GM11168 (cell line): ENCODE measurements around the gene TRMU.

Source experiments
- in situ Hi-C: fragments of 300-500 bp; cut with MboI; formaldehyde crosslinking; loops from one replicate; pipeline ENCODE4 v1.12.0; 2022; ENCODE audit warnings: low sequenced_read_pairs; ENCODE audit not compliant: unreplicated experiment

TRMU gene

DNA sequence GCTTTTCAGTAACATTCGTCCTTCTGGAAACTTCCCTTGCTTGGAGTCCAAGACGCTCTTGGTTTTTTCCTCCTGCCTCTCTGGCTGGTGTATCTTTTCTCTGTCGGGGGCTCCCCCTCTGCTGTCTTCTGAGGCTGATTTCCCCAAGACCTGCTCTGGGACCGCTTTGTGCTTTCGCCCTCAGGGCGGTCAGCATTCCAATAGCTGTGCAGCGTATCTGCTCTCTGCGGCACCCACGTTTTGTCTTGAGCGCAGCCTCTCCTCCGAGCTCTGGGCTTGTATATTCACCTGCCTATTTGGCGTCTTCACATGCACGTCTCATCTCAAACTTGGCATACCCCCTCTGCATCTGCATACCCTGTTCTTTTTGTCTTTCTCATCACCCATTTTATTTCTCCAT, 36.4 kb upstream of the TRMU start:
- in situ Hi-C loops: loop anchor here (5.0 kb wide), 1 partner anchor 167 kb away; no protein-coding TSS in a partner anchor

DNA sequence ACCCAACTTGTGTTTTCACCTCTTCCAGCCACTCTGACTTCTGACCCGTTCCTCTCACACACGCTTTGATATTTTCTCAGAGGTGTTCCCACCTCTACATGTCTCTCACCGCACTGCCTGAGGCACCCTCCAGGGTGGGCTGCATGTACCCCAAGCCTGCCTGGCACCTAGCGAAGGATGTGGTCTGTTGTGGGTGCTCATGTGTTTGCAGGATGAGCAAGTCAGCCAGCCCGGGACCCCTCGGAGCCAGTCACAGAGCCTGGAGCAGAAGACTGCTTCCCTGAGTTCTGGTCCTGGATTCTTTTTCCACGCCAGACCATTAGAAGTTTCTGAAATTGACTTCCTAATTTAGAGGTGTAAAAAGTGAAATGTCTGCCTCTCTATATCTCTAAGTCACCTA, 35.0 kb upstream of the TRMU start:
- in situ Hi-C loops: no loop called here

DNA sequence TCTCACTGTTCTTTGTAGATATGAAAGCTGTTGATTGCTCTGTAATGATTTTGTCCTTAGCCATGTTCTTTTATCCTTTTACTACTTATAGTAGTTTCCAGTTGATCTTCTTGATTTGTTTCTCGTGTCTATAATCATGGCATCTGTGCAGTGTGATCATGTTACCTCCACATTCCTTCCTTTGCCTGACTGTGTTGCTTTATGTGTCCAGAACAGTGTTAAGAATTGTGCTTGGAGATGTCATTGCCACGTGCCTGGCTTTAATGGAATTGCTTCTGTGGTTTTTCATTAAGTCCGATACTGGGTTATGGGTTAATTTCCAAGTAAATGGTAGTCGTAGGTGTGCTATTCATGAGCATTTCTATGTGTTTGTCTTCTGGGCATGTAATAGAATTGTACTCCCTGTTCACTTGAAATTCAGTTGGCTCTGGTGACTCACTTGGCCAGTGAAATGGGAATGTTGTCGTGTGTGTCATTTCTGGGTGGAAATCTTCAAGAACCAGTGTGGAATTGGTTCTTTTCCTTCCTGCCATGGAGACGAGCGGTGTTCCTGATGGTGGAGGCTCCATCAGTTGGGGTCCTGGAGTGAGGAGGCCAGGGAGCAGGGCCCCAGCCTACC, 32.1 kb upstream of the TRMU start:
- in situ Hi-C loops: no loop called here

DNA sequence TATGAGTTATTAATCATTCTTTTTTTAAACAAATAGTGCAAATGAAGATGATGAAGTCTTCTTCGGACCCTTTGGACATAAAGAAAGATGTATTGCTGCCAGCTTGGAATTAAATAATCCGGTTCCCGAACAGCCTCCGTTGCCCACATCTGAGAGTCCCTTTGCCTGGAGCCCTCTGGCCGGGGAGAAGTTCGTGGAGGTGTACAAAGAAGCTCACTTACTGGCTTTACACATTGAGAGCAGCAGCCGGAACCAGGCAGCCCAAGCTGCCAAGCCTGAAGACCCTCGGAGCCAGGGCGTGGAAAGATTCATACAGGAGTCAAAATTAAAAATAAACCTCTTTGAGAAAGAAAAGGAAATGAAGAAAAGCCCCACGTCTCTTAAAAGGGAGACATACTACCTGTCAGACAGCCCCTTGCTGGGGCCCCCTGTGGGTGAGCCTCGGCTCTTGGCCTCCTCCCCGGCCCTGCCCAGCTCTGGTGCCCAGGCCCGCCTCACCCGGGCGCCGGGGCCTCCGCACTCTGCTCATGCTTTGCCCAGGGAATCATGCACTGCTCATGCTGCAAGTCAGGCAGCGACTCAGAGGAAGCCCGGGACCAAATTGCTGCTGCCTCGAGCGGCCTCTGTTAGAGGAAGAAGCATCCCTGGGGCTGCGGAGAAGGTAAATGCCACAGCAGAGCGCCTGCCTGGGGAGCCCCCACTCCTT, 27.1 kb upstream of the TRMU start:
- in situ Hi-C loops: no loop called here

DNA sequence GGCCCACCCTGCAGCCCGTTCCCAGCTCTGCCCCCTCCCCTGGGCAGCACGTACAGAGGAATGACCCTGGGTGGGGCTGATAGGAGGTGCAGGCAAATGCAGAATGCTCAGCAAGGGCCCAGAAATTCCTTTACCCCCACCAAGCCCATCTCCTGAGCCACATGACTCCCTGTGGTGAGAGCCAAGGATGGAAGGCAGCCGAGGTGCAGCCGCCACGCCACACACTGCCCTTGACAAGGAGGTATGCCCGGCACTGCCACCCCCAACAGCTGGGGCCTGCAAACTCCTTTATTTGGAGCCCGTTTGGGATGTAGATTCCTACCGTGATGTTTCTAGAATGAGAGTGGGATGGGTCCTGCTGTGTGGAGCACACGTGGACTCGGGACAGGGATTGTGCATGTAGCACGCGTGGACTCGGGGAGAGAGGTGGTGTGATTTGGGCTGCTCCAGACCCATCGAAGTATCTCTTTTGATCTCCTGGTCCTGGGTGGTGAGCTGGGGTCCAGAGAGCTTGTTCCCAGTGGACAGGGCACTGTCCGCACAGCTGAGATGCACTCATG, 25.9 kb upstream of the TRMU start:
- in situ Hi-C loops: loop anchor here (10.0 kb wide), 1 partner anchor 305 kb away; no protein-coding TSS in a partner anchor

DNA sequence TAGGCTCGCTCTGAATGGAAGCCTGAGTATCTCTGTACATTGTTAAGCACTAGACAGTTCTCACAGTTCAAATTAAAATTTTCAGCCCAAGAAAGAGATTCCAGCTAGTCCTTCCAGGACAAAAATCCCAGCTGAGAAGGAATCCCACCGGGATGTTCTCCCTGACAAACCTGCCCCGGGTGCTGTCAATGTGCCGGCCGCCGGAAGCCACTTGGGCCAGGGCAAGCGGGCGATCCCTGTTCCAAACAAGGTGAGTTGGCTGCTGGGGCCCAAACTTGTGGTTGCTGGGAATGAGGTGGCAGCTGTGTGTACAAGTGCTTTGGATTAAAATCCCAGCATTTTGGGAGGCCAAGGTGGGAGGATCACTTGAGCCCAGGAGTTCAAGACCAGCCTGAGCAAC, 23.5 kb upstream of the TRMU start:
- in situ Hi-C loops: loop anchor here (10.0 kb wide), 1 partner anchor 307 kb away; no protein-coding TSS in a partner anchor

DNA sequence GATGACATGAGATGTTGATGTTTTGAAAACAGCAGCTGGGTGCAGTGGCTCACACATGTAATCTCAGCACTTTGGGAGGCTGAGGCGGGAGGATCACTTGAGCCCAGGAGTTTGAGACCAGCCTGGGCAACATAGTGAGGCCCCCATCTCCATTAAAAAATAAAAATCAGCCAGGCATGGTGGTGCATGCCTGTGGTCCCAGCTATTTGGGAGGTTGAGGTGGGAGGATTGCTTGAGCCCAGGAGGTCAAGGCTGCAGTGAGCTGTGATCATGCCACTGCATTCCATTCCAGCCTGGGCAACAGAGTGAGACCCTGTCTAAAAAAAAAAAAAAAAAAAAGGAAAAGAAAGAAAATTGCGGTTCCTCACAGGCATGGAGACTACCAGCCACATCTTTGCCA, 22.7 kb upstream of the TRMU start:
- in situ Hi-C loops: loop anchor here (10.0 kb wide), 1 partner anchor 308 kb away; no protein-coding TSS in a partner anchor

DNA sequence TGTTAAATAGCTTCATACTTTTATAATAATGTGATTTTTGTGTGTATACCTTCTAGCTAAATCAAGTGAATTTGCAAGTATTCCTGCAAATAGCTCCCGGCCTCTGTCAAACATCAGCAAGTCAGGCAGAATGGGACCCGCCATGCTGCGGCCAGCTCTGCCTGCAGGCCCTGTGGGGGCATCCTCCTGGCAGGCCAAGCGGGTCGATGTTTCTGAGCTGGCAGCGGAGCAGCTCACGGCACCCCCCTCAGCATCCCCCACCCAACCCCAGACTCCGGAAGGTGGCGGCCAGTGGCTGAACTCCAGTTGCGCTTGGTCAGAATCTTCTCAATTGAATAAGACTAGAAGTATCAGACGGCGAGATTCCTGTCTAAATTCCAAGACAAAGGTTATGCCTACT, 19.5 kb upstream of the TRMU start:
- in situ Hi-C loops: loop anchor here (10.0 kb wide), 1 partner anchor 311 kb away; no protein-coding TSS in a partner anchor

DNA sequence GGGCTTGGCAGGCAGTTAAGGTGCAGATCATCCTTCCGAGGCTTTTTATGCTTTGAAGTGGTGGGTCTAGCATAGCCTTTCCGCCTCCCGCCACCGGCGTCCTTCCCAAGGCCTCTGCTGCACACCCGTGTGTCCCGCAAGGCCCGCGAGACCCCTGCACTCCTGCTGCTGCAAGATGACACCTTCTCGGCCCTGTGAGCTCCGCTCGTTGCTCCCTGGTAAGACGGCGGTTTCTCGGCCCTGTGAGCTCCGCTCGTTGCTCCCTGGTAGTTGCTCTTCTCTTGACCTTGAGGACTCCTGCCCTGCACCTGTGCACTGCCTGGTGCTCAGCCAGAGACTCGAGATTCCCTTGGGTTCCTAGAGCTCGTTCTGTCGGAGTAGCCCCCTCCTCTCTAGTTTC, 17.9 kb upstream of the TRMU start:
- in situ Hi-C loops: loop anchor here (10.0 kb wide), 1 partner anchor 313 kb away; no protein-coding TSS in a partner anchor

DNA sequence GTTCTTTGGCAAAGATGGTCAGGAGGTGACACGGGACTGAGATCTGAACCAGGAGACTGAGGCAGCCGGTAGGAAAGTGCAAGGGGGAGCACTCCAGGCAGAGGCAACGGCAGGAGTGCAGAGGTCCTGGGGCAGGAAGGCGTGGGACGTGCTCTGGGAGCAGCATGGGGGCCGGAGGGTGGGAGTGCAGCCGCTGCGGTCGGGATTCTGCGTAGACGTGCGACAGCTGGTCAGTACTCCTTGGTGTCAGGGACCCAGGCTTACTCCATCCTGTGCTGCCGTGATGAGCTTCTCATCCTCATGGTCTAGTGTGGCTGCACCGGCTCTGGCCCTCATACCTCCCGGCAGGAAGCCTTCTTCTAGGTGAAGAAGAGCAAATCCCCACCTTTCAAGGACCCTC, 16.9 kb upstream of the TRMU start:
- in situ Hi-C loops: loop anchor here (10.0 kb wide), 1 partner anchor 314 kb away; no protein-coding TSS in a partner anchor

DNA sequence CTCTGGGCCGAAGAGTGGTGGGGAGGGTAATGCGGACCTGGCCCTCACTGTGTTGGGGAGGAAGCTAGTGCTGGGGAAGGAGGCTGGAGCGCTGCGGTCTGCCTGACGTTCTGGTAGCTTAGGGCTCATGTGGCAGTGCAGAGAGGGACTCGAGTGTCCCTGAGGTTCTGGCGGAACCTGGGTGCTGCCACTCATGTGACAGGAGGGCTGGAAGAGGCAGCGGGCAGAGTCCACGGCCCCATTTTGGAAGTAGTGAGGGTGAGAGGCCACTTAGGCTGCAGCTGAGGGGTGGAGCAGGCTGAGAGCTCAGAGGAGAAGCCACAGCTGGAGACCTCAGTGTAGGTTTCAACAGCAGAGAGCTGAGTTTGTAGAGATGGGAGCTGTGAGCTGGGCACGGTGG, 16.2 kb upstream of the TRMU start:
- in situ Hi-C loops: loop anchor here (10.0 kb wide), 1 partner anchor 315 kb away; no protein-coding TSS in a partner anchor

DNA sequence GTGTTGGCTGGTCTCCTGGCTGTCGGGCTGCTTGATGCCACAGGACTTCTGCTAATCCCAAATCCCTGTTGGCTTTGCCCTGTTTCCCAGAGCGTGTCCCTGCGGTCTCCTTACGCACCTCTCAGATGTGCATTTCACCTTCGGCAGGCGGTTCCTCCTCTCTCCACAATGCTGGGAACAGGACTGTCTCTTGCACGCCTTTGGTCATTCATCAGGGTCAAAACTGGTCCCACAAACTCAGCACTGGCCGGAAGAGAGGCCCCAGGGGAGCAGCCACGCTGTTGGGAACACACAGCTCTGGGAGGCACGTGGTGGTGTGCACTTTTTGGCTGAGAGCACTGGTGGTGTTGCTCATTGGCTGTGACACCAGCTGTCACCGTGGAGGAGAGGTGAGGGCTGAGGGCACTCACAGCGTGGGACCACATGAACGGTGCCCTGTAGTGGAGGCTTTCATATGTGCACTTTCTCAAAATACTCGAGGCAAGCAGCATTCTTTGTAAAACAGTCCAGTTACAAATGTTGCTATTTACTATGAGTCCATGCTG, 15.3 kb upstream of the TRMU start:
- in situ Hi-C loops: no loop called here

DNA sequence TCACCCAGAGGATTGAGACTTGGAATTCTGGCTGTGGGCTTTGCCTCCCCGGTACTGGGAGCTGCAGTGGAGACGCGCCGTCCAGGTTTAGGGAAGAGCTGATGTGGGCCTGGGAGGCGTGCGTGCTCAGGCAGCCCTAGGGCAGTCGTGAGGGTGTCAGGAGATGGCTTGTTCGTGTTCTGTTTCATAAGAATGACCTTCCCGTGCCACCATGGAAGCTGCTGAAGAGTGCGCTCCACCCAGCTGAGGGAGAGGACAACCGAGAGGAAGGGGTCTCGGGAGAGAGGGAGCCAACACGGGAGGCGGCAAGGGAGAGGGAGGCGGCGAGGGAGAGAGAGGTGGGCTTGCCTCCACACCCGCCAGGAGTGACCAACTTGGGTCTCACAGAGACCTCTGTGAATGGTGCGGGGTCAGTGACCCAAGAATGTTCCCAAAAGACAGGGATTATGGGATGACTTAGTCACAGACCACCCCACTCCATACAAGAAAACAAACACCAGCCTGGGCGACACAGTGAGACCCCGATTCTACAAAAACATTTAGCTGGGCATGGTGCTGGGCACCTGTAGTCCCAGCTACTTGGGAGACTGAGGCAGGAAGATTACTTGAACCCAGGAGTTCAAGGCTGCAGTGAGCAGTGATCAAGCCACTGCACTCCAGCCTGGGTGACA, 14.7 kb upstream of the TRMU start:
- in situ Hi-C loops: no loop called here

DNA sequence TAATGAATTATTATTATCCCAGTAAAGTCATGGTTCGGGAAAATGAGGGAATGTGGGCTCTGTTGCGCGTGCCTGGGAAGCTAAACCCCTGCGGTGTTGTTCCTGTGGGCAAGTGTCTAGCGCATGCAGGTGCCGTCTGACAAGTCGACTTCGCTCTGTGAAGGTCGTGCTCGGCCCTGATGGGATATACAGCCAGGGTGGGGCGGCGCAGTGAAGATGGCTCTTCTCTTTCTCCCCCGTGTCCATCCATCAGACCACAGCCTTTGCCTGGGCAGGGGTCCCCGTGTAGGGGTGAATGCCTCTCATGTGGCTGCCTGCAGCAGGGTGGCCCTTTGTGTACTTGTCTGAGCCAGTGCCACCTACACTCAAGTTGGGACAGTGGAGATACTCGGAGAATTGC, 12.8 kb upstream of the TRMU start:
- in situ Hi-C loops: no loop called here

DNA sequence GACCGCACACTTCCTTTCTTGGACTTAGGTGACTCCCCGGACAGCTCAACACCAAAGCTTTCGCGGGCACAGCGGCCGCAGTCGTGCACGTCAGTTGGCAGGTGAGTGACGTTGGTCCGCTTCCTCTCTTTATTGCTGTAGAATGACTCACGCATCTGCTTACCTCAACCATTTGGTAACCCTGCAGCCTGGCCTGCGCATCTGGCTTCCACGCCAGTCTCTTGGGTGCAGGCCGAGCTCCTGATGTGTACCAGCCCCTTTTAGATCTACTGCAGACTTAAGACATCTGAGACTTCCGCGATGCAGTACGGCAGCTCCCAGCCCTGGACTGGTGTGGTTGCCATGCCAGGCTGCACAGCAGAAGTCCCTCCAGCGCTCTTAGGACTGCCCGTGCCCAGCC, 12.4 kb upstream of the TRMU start:
- in situ Hi-C loops: no loop called here

DNA sequence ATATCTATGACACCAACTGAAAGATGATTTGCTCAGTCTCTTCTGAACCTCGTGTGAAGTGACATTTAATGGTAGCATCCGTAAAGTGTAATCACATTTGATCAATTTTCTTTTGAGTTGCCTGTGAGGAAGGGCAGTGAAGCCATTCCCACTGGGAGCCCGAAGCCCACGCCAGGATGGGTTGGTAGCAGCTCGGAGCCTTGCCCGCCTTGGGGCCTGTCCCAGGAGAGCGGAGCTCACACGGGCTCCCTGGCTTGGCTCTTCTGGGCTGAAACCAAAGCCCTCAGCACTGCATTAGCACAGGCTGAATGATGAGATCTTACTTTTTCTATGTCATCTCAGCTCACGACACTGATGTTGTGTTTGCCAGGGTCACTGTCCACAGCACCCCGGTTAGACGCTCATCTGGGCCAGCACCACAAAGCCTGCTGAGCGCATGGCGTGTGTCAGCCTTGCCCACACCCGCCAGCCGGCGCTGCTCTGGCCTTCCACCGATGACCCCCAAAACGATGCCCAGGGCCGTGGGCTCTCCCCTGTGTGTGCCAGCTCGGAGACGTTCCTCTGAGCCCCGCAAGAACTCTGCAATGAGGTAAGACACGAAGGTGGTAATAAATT, 9.3 kb upstream of the TRMU start:
- in situ Hi-C loops: no loop called here

DNA sequence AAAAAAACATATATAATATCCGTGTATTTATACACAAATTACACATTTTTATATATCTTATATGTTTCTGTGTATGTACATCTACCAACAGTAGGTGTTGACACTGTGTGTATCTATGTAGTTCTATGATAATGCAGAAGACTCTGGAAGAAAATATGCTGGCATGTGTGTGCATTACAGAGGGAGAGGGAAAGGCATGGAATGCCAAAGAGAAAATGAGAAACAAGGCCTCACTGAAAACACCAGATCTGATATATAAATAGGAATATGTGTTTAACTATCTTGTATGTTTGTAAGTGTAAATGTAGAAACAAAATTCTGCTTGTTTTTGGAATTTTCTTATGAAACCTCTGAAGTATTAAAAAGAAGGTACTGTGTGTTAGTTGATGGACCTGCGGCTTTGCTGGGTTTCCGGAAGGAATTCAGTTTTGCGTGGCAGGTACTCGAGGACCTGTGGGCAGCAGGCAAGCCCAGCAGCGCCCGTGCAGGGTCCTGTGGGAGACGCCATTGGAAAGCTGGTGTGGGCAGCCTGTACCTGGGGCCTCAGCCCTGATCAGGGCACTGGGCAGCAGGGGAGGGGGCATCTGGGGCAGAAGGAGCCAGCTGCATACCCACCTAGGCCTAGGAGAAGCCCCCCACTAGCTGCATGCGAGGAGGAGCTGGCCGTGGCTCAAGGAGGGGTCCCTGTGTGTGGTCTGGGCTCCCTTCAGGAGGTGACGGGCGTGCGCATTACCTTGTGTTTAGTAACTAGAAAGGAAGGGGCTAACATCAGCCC, 7.6 kb upstream of the TRMU start:
- in situ Hi-C loops: no loop called here

DNA sequence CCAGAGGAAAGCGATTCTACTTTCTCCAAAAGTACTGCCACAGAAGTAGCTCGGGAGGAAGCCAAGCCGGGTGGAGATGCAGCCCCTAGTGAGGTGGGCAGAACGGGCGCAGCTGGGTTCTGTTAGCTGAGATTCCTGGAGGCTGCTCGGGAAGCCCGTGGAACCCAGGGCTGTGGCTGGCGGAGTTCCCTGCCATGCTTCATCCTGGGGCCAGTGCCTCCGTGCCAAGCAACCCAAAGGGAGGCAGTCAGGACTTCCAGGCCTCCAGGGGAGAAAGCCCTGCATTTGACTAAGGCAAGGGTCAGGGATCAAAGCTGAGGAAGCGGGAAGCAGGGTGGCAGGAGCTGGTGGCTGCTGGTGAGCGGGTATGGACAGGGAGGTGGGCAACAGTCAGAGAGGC, 6.7 kb upstream of the TRMU start:
- in situ Hi-C loops: no loop called here

DNA sequence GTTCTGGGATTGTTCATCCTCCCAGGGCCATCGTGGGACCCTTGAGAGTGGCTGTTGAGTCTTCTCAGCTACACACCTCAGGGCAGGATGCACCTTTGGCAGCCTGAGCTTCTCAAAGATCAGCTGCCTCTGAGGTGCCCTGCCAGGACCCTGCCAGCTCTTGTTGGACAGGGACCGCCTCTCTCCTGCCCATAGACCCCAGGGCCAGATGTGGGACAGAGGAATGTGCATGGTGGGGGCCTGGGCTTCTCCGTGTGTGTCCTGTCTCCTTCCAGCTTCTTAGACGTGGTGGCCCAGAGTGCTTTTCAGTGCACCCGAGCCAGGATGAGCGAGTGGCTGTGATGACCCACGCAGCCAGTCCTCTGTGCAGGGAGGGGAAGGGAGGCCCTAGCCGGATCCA, 5.9 kb upstream of the TRMU start:
- in situ Hi-C loops: no loop called here
